HG03439 (cell line): ENCODE results near the gene DNAJC18.
"Not testable (repeated sequence)": the region's sequence is repeated elsewhere in the genome, so short reads cannot be mapped to it uniquely, and the experiment has no call there.

ENCODE experiments used
- ATAC-seq: cut with Tn5 transposase; IDR thresholded peaks from one replicate; pipeline ENCODE4 v1.9.1; 2021; ENCODE audit warnings: mild to moderate bottlenecking, moderate library complexity; ENCODE audit not compliant: unreplicated experiment

DNAJC18 gene

DNA sequence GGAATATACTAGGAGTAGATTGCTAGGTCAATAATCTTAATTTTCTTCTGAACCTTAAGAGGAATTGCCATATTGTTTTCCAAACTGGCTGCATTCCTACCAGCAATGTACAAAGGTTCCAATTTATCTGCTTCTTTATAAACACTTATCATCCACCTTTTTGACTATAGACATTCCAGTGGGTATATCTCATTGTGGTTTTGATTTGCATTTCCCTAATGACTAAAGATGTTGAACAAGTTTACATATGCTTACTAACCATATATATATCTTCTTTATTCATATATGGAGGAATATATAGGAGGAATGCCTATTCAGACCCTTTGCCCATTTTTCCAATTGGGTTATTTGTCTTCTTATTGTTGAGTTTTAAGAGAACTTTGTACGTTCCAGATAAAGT lies 7.6 kb downstream of the DNAJC18 start:
- ATAC-seq: no peak

GRCh38 chr5:139430015-139430414 lies 9.3 kb downstream of the DNAJC18 start:
- ATAC-seq: no peak

DNA sequence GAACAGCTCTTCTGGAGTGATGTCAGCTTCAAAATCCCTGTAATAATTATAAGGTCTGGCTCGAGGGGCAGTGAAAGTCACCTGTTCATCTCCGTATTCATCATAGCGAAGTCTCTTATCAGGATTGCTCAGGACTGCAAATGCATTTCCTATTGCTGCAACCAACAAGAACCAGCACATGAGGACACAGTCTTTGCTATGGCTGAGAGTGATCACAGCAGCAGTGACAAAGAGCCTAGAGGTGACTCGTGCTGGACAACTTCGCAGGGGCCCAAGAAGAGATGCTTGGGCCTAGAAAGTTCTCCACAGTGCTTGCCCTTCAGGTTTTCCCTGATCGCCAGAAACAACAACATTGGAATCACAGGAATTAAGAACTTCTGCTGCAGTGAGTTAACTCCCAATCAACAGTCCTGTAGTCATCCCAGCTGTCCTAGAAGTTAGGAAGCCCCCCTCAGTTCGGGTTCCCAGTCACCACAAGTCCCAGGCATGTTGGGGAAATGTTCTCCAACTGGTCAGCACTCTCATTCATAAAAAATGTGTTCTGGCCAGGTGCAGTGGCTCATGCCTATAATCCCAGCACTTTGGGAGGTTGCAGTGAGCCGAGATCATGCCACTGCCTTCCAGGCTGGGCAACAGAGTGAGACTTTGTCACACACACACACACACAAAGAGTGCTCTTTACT lies 13.0 kb downstream of the DNAJC18 start:
- ATAC-seq: no peak

DNA sequence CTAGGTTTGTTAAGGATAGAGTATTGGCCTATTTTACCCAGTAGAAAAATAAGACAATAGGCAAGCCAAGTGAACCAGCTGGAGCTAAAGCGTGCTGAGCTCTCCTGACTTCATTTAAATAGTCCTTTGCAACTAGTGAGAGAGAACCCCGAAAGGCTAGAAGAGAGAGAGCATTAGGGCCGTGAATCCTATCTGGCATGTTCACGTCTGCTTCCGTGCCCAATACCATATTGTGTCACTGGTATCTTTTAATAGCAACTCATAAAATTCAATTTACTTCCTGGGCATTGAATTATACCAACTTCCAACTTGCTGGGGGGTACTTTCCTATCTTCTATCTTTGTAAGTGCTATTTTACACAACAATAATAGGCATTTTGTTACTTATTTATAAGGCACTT lies 13.8 kb downstream of the DNAJC18 start:
- ATAC-seq: no peak

- ATAC-seq: no peak
These were observed 16.9 kb downstream of the DNAJC18 start for GRCh38 chr5:139422307-139422893.

DNA sequence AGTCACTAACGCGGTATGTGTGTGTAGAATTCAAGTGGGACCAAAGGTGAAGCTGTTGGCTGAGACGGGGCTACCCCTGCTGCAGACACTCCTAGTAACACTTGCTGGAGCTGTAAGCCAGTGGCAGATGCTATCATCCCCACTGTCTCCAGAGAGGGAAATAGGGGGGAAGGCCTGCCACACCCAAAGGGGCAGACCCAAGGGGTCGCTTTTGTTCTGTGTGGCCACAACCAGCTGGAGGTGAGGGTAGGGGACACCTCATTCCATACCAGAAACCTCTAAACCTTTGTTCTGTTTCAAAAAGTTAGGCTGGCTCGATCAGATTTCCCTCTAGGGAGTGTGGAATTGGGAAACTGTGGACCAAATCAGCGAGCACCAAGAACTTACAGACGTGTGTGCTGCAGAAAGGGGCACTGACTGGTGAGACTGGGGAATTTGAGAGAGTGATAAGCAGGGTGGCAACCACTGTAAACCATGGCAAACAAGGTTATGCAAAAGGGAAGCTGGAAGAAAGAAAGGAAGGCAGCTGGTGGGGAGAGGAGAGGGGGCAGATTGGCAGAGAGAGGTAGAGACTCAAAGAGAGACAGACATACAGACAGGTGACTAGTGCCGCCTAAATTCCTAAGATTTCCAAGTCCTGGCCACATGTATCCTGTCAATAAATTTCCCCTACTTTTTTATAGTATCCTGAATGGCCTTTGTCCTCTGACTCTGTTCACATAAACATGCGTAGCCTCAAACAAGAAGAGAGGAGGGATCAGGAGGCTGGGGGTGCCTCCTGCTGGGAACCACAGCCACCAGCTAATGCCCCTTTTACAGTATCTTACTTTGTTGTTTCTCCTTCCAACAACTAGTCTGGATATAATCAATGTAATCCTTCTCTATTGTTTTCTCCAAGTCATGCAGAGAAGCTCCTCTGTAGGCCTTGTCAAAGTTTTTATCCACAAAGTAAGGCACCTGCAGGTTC lies 19.8 kb downstream of the DNAJC18 start:
- no peak for ATAC-seq

DNA sequence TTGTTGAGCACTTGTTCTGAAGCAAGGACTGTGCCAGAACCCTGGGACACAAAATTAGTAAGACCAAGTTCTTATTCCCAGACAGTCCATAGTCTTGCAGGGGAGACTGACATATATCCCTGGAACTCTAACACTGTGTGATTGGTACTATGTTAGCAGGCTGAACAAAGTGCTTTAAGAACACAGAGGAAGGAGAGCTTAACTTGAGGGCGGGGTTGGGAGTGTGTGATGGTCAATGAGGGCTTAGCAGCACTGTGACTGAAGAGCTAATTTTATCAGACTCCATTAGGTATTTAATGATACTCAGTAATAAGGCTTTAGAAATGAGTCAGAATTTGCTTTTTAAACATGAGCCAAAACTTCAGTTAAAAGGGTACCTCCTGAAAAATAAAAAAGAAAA lies 20.5 kb downstream of the DNAJC18 start:
- no peak for ATAC-seq

DNA sequence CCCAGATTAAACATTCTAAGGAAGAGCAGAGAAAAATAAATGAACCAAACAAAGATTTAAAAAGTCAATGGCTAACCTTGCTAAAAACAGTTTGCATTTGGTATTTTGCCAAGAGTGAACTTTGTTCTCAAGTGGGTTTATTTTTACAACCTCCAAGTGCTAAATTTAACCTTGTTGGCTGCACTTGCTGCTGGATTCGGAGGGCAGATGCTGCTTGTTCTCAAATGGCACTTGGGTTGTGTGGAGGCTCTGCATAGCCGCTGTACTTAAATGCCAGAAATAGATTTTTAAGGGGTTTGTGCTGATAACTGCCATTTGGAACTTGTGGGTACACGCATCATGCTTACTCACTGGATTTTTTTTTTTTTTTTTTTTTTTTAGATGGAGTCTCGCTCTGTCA lies 22.1 kb downstream of the DNAJC18 start:
- ATAC-seq: no peak

- ATAC-seq: no peak
These were observed 22.7 kb downstream of the DNAJC18 start for GRCh38 chr5:139416651-139417050.

GRCh38 chr5:139415869-139416268 lies 23.5 kb downstream of the DNAJC18 start:
- no peak for ATAC-seq

- no peak for ATAC-seq
These were observed 24.0 kb downstream of the DNAJC18 start for GRCh38 chr5:139415221-139415861.

DNA sequence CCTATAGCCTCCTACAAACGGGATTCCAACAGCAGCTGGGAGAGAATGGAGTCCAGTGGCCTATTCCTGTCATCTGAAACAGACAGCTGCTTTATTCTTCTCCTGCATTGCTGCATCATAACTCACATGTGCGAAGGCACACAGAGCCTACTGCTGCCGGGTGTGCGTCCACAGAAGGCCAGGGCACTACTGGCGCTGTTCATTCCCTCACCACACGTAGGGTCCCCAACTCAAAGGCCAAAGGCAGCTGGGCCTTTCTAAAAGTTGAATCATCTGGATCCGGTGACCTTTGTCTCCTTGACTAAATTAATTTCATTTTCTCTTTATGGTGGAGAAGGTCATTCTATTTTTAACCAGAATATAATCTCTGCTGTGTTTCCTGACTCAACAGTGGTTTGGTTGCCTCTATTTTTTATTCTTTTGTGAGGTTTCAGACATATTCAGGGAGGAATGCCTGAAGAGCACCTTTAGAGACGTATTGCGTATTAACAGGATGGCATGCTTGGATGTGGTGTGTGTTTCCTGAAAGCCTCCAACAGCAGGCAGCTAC lies 24.7 kb downstream of the DNAJC18 start:
- no peak for ATAC-seq

- no peak for ATAC-seq
These were observed 25.4 kb downstream of the DNAJC18 start for GRCh38 chr5:139413963-139414362.

- ATAC-seq: no peak
These were observed 26.2 kb downstream of the DNAJC18 start for GRCh38 chr5:139413153-139413552.

GRCh38 chr5:139410993-139411828 lies 28.1 kb downstream of the DNAJC18 start:
- no peak for ATAC-seq

DNA sequence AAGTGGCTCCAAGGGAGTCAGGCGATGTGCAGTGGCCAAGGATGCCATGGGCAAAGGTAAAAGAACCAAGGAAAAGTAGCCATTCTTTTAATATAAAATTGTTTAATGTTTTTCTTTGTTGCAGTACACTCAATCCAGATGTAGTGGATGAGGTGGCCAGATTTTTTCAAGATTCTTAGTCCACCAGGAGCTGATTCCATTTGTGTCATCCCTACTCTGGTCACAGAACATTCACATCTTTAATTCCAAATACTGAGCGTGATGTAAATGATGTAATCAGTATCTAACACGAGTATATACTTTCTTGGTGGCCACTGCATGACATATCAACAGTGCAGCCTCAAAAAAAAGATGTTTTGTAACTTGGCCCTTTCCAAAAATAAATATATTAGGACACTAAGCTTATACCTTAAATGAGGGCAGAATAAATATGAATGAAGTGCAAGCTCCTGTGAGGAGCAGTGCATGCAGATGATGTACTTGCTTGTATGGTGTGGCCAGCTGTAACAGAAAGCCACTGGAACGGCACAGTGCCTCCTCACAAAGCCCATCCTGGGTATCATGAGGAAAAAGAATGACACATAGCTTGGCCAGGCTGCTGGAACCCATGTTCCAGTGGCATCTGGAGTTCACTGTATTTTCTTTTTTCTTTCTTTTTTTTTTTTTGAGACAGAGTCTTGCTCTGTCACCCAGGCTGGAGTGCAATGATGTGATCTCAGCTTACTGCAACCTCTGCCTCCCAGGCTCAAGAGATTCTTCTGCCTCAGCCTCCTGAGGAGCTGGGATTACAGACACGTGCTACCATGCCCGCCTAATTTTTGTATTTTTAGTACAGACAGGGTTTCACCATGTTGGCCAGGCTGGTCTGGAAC lies 29.0 kb downstream of the DNAJC18 start:
- no peak for ATAC-seq

DNA sequence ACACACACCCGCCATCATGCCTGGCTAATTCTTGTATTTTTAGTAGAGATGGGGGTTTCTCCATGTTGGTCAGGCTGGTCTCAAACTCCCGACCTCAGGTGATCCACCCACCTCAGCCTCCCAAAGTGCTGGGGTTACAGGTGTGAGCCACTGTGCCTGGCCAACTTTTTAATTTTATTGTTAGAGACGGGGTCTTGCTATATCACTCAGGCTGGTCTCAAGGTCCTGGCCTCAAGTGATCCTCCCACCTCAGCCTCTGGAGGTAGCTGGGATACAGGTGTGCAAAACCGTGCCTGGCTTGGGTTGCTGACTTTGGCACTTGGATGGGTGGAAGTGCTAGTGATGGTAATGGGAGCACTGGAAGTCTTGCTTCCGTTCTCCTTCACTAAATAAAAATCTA lies 30.2 kb downstream of the DNAJC18 start:
- ATAC-seq: not testable (repeated sequence)

- no peak for ATAC-seq
These were observed 31.1 kb downstream of the DNAJC18 start for GRCh38 chr5:139408191-139408590.

GRCh38 chr5:139407517-139407916 lies 31.8 kb downstream of the DNAJC18 start:
- no peak for ATAC-seq
